ENCODE results near the gene CREBL2. TPM values are rescaled to one million over a fixed set of nuclear protein-coding genes. Genes with fewer than 3 reads are reported as not detected.
A peak's percentile ranks its signal among the peaks of the same experiment; 100 is the strongest.

CREBL2 gene
- total RNA-seq, 1 experiment from 2014 or later = 18.3 TPM

- Mint-ChIP-seq H3K4me3 (peak overlapping the region in 1 of 2 experiments; percentile 1; a peak in 2 of 5 replicates), H3K27ac (peak overlapping the region; percentile 21 to 97 (median 84)), H3K4me1 (peaks cover 50 to 59% of the 10 kb centered on the region in 2 experiments), H3K9me3 (no peaks in the 10 kb centered on the region; a peak in 1 of 5 replicates), H3K27me3 (ENCODE audit: low read depth) (no peaks in the 10 kb centered on the region), H3K36me3 (ENCODE audit: insufficient read depth in 1 of 3, low read depth in 3 of 3) (peaks cover 12 to 19% (median 17%) of the 10 kb centered on the region in 3 experiments)
- H2BK5ac ChIP-seq (ENCODE audit: insufficient read length, low read length) = no peak overlapping the region
- H4K20me1 ChIP-seq (ENCODE audit: control insufficient read depth, insufficient read depth, insufficient read length) = no peaks in the 10 kb centered on the region
- no peaks in the 10 kb centered on the region for H3K79me1 ChIP-seq (ENCODE audit: insufficient read depth, low read depth, low read length, poor library complexity, severe bottlenecking)
- H3K27ac ChIP-seq (ENCODE audit: insufficient read length, low read depth, low read length) = peak overlapping the region; percentile 51
- H3K23ac ChIP-seq (ENCODE audit: insufficient read length, low read depth, low read length) = no peak overlapping the region
- H3K23me2 ChIP-seq (ENCODE audit: insufficient read length, low read depth, low read length, poor library complexity, severe bottlenecking) = no peaks in the 10 kb centered on the region
- H2BK15ac ChIP-seq (ENCODE audit: low read depth, low read length) = no peak overlapping the region
- WGBS (ENCODE audit: extremely low coverage, insufficient read length, low lambda C conversion rate) = no CpG with 5 or more reads among the region's 13 CpGs
- H3K56ac ChIP-seq (ENCODE audit: insufficient read length, low read depth, low read length) = no peak overlapping the region
- no peak overlapping the region for H2BK120ac ChIP-seq (ENCODE audit: low read depth, low read length, poor library complexity, severe bottlenecking)
- no peak overlapping the region for H2AFZ ChIP-seq (ENCODE audit: low read length)
- H3K9ac ChIP-seq (ENCODE audit: extremely low read depth, insufficient read length, low read length) = no peak overlapping the region
- H3K4me2 ChIP-seq (ENCODE audit: insufficient read depth, insufficient read length, low read length) = no peak overlapping the region
- peaks cover 4% of the 10 kb centered on the region; the same call in 1 of the 2 replicates for H3K4me1 ChIP-seq (ENCODE audit: insufficient read depth, low read length)
- H2BK12ac ChIP-seq (ENCODE audit: insufficient read length, low read depth, low read length) = no peak overlapping the region
- no peak overlapping the region for H4K91ac ChIP-seq (ENCODE audit: insufficient read length, low read depth, low read length)
- H3K27me3 ChIP-seq (ENCODE audit: insufficient read depth, low read length) = no peaks in the 10 kb centered on the region
- no peak overlapping the region for H3K14ac ChIP-seq (ENCODE audit: insufficient read depth, low read length)
- H3K9me3 ChIP-seq (ENCODE audit: control insufficient read depth, low read depth, low read length) = no peaks in the 10 kb centered on the region
- H4K8ac ChIP-seq (replicated peaks; ENCODE audit: insufficient read length, low read depth, low read length) = no peak overlapping the region
- DNase-seq = peak; percentile 81
- peaks cover 2% of the 10 kb centered on the region; the same call in 1 of the 2 replicates for H3K79me2 ChIP-seq (ENCODE audit: insufficient read depth, low read length)
- TF ChIP-seq CTCF (conservative IDR thresholded peaks at IDR 0.05) = peak; percentile 40; the same call in 2 of the 3 replicates
- no peak overlapping the region for H3K18ac ChIP-seq (ENCODE audit: insufficient read length, low read depth, low read length)
- no peak overlapping the region for H2AK5ac ChIP-seq (ENCODE audit: insufficient read length, low read length)
- no peak overlapping the region for H4K5ac ChIP-seq (ENCODE audit: insufficient read length, low read depth, low read length)
- H3T11ph ChIP-seq (ENCODE audit: low read length) = no peak overlapping the region
- H2BK20ac ChIP-seq (ENCODE audit: low read depth, low read length, poor library complexity, severe bottlenecking) = no peak overlapping the region
- H3K4ac ChIP-seq (ENCODE audit: low read depth, low read length) = no peak overlapping the region
These were observed 53.5 kb downstream of the CREBL2 start for GRCh38 chr12:12665194-12665593.
